ENCODE results near the gene PIEZO1. TPM values are rescaled to one million over a fixed set of nuclear protein-coding genes. Genes with fewer than 3 reads are reported as not detected.

PIEZO1 gene, protein sequence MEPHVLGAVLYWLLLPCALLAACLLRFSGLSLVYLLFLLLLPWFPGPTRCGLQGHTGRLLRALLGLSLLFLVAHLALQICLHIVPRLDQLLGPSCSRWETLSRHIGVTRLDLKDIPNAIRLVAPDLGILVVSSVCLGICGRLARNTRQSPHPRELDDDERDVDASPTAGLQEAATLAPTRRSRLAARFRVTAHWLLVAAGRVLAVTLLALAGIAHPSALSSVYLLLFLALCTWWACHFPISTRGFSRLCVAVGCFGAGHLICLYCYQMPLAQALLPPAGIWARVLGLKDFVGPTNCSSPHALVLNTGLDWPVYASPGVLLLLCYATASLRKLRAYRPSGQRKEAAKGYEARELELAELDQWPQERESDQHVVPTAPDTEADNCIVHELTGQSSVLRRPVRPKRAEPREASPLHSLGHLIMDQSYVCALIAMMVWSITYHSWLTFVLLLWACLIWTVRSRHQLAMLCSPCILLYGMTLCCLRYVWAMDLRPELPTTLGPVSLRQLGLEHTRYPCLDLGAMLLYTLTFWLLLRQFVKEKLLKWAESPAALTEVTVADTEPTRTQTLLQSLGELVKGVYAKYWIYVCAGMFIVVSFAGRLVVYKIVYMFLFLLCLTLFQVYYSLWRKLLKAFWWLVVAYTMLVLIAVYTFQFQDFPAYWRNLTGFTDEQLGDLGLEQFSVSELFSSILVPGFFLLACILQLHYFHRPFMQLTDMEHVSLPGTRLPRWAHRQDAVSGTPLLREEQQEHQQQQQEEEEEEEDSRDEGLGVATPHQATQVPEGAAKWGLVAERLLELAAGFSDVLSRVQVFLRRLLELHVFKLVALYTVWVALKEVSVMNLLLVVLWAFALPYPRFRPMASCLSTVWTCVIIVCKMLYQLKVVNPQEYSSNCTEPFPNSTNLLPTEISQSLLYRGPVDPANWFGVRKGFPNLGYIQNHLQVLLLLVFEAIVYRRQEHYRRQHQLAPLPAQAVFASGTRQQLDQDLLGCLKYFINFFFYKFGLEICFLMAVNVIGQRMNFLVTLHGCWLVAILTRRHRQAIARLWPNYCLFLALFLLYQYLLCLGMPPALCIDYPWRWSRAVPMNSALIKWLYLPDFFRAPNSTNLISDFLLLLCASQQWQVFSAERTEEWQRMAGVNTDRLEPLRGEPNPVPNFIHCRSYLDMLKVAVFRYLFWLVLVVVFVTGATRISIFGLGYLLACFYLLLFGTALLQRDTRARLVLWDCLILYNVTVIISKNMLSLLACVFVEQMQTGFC (N-terminal part only)
- 240 and 255 TPM in 2 replicates for total RNA-seq

DNA sequence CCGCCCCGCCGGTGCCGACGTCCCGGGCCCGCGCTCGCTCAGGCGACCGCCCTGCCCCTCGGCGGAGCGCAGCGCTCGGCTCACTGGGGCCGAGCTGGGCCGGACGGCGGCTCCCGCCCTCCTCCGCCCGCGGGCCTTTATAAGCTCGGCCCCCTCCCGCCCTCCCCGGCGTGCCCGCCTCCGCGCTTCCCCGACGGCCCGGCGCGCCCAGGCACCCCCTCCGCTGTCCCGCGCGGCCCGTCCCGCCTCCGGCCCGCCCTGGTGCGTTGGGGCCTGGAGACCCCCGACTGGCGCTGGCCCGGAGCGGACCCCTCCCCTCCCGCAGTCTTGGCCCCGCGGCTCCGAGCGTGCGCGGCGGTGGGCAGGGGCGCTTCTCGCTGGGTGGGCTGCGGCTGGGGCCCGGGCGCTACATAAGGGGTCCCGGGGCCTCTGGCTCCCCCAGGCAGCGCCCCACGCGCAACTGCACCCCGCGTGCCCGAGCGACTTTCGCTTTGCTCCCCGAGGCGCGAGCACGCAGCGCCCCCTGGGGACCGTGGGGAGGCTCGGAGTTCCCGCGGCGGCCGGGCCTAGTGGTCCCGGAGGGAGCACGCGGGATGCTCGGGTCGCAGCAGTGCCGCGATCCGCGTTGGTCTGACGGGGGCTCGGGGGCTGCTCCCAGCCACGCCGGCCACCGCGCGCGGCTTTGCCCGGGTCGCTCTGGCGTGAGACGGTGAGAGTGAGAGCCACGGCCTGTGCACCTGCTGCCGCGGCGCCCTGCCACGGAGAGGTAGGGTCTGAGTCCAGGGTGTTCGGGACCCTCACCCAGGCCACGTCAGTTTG lies at the start of gene PIEZO1:
PIEZO1 (minus strand) TSS at position 115 of the 819 bp plus-strand sequence. CDS start 256 bp downstream, outside the sequence.
- intact Hi-C loops (cut with micrococcal nuclease) = loop anchor here (2.0 to 10.0 kb wide), 5 partner anchors 41 to 709 kb away; partner anchors contain the start of genes ANKRD11, ZC3H18 and ZFPM1
- Mint-ChIP-seq H3K36me3 (ENCODE audit: low read depth) (peaks cover 7% of the 10 kb centered on the region), H3K27ac (peak within 1 kb of the TSS; percentile 80)

DNA sequence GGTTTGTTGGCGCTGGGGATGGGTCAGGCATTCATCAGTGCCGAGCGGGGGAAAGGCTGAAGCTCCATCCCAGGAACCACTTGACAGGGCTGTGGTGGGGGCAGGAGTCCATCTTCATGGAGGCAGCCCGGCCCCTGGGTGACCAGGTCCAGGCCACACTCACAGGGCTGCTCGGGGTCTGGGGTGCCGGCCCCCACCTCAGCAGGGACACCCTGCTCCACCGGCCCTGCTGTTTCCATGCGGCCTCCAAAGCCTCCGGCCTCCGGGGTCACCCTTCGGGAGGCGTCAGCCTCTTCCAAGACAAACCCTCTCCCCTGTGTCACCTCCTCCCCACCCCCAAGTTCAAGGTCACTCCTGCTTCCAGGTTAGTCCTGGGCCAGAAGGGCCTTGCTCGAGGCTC lies 49.6 kb upstream of the PIEZO1 start:
- no peaks in the 10 kb centered on the region for H3K4me1 Mint-ChIP-seq (ENCODE audit: low read depth)
- no peak for DNase-seq (ENCODE audit: low spot score)
- no peak overlapping the region for H3K4me3 Mint-ChIP-seq (ENCODE audit: low read depth)
- no peaks in the 10 kb centered on the region for H3K27me3 Mint-ChIP-seq (ENCODE audit: low read depth)
- no peaks in the 10 kb centered on the region for H3K9me3 Mint-ChIP-seq
- no peaks in the 10 kb centered on the region for H3K36me3 Mint-ChIP-seq (ENCODE audit: low read depth)
- no peak overlapping the region for H3K27ac Mint-ChIP-seq
- intact Hi-C loops (cut with micrococcal nuclease) = no loop called here

More for the DNA sequence above, at the start of gene PIEZO1:
- DNase-seq (ENCODE audit: low spot score) = peak; percentile 71
- no peaks in the 10 kb centered on the region for H3K27me3 Mint-ChIP-seq (ENCODE audit: low read depth)
- peaks cover 40% of the 10 kb centered on the region for H3K4me1 Mint-ChIP-seq (ENCODE audit: low read depth)
- no peaks in the 10 kb centered on the region for H3K9me3 Mint-ChIP-seq
- H3K4me3 Mint-ChIP-seq (ENCODE audit: low read depth) = peak within 1 kb of the TSS; percentile 86

DNA sequence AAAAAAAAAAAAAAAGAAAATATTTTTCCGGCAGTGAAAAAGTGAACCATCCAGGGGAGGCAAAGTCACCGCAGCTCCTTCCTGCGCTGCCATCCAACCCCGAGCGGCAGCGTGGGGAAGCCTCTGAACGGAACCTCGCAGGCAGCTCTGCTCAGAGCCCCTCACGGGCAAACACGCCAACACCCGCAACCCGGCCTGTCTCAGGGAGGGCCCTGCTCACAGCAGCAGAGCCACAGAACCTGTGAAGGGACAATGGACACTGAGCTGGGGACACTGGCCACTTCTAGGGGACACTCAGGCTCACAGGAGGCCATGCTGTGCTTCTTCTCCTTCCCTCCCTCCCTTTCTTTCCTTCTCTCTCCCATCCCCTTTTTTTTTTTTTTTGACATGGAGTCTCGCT lies 48.1 kb upstream of the PIEZO1 start:
- no peaks in the 10 kb centered on the region for H3K27me3 Mint-ChIP-seq (ENCODE audit: low read depth)
- H3K4me3 Mint-ChIP-seq (ENCODE audit: low read depth) = no peak overlapping the region
- H3K4me1 Mint-ChIP-seq (ENCODE audit: low read depth) = no peaks in the 10 kb centered on the region
- H3K36me3 Mint-ChIP-seq (ENCODE audit: low read depth) = no peaks in the 10 kb centered on the region
- no peaks in the 10 kb centered on the region for H3K9me3 Mint-ChIP-seq
- intact Hi-C loops (cut with micrococcal nuclease) = no loop called here
- DNase-seq (ENCODE audit: low spot score) = no peak
- H3K27ac Mint-ChIP-seq = no peak overlapping the region

DNA sequence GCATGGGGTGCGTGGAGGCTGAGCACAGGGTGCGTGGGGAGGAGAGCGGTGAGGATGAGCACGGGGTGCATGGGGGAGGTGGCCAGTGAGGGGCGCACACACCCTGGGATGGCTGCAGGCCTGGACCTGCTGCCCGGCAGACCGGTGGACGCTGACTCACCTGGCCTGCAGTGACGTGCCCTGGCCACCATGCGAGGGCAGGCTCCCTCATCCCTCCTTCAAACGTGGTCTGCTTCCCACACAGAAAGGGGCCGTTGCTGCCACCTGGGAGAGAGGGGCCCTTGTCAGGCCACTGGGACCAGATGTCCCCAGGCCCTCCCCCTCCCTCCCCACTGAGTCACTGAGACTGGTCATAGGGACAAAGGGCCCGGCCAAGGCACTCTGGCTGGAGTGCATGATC lies 46.8 kb upstream of the PIEZO1 start:
- intact Hi-C loops (cut with micrococcal nuclease) = no loop called here
- DNase-seq (ENCODE audit: low spot score) = no peak
- H3K9me3 Mint-ChIP-seq = no peaks in the 10 kb centered on the region
- no peaks in the 10 kb centered on the region for H3K36me3 Mint-ChIP-seq (ENCODE audit: low read depth)
- no peaks in the 10 kb centered on the region for H3K4me1 Mint-ChIP-seq (ENCODE audit: low read depth)
- H3K27ac Mint-ChIP-seq = no peak overlapping the region
- no peaks in the 10 kb centered on the region for H3K27me3 Mint-ChIP-seq (ENCODE audit: low read depth)
- no peak overlapping the region for H3K4me3 Mint-ChIP-seq (ENCODE audit: low read depth)

GRCh38 chr16:88830783-88831182 lies 45.8 kb upstream of the PIEZO1 start:
- no peaks in the 10 kb centered on the region for H3K36me3 Mint-ChIP-seq (ENCODE audit: low read depth)
- H3K27me3 Mint-ChIP-seq (ENCODE audit: low read depth) = no peaks in the 10 kb centered on the region
- no peak overlapping the region for H3K4me3 Mint-ChIP-seq (ENCODE audit: low read depth)
- no peaks in the 10 kb centered on the region for H3K4me1 Mint-ChIP-seq (ENCODE audit: low read depth)
- H3K27ac Mint-ChIP-seq = no peak overlapping the region
- intact Hi-C loops (cut with micrococcal nuclease) = no loop called here
- no peak for DNase-seq (ENCODE audit: low spot score)
- H3K9me3 Mint-ChIP-seq = no peaks in the 10 kb centered on the region

DNA sequence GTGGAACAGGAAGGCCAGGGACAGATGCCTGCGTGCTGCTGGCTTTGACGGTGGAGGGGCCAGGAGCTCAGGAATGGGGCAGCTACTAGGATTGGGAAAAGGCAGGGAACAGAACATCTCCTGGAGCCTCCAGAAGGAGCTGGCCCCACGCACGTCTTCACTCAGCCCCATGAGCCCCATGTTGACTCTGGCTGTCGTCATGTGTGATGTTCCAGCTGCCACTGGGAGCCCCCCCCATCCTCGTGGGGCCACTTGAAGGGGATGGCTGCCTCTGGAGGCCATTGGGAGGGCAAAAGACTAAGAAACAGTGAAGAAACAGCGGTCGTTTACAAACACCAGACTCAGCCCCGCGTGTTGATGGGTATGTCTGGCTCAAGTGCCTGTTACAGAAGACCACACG lies 45.2 kb upstream of the PIEZO1 start:
- Mint-ChIP-seq H3K9me3 (no peaks in the 10 kb centered on the region), H3K4me3 (ENCODE audit: low read depth) (no peak overlapping the region), H3K36me3 (ENCODE audit: low read depth) (no peaks in the 10 kb centered on the region), H3K27me3 (ENCODE audit: low read depth) (no peaks in the 10 kb centered on the region), H3K27ac (no peak overlapping the region), H3K4me1 (ENCODE audit: low read depth) (no peaks in the 10 kb centered on the region)
- intact Hi-C loops (cut with micrococcal nuclease) = no loop called here
- DNase-seq (ENCODE audit: low spot score) = no peak

- Mint-ChIP-seq H3K4me3 (ENCODE audit: low read depth) (no peak overlapping the region), H3K27me3 (ENCODE audit: low read depth) (no peaks in the 10 kb centered on the region), H3K4me1 (ENCODE audit: low read depth) (no peaks in the 10 kb centered on the region), H3K9me3 (no peaks in the 10 kb centered on the region), H3K27ac (no peak overlapping the region), H3K36me3 (ENCODE audit: low read depth) (no peaks in the 10 kb centered on the region)
- intact Hi-C loops (cut with micrococcal nuclease) = no loop called here
- no peak for DNase-seq (ENCODE audit: low spot score)
These were observed 43.7 kb upstream of the PIEZO1 start for GRCh38 chr16:88828711-88829110.

DNA sequence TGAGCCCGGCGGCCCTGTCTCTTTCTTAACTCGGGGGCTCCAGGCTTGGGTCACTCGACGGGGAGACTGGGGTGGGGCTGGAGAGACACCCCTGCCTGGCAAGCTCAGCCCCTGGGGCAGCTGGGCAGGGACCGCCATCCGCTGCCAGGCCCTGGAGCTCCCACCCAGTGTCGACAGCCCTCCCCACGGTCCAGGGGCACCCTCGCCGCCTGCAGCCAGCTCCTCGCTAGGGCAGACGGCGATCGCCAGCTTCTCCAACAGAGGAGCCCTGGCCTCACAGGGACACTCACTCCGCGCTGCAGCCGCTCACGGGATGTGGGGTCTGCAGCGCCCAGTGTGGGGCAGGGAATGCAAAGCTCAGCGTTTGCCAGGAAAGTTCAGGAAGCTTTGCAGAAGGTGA lies 42.7 kb upstream of the PIEZO1 start:
- no peak for DNase-seq (ENCODE audit: low spot score)
- no peaks in the 10 kb centered on the region for H3K4me1 Mint-ChIP-seq (ENCODE audit: low read depth)
- no peak overlapping the region for H3K27ac Mint-ChIP-seq
- no peak overlapping the region for H3K4me3 Mint-ChIP-seq (ENCODE audit: low read depth)
- no peaks in the 10 kb centered on the region for H3K36me3 Mint-ChIP-seq (ENCODE audit: low read depth)
- no peaks in the 10 kb centered on the region for H3K27me3 Mint-ChIP-seq (ENCODE audit: low read depth)
- H3K9me3 Mint-ChIP-seq = no peaks in the 10 kb centered on the region
- intact Hi-C loops (cut with micrococcal nuclease) = no loop called here

- no peak overlapping the region for H3K4me3 Mint-ChIP-seq (ENCODE audit: low read depth)
- H3K4me1 Mint-ChIP-seq (ENCODE audit: low read depth) = no peaks in the 10 kb centered on the region
- H3K36me3 Mint-ChIP-seq (ENCODE audit: low read depth) = no peaks in the 10 kb centered on the region
- no peak for DNase-seq (ENCODE audit: low spot score)
- no peak overlapping the region for H3K27ac Mint-ChIP-seq
- H3K27me3 Mint-ChIP-seq (ENCODE audit: low read depth) = no peaks in the 10 kb centered on the region
- no peaks in the 10 kb centered on the region for H3K9me3 Mint-ChIP-seq
- intact Hi-C loops (cut with micrococcal nuclease) = no loop called here
These were observed 41.2 kb upstream of the PIEZO1 start for GRCh38 chr16:88826070-88826840.

DNA sequence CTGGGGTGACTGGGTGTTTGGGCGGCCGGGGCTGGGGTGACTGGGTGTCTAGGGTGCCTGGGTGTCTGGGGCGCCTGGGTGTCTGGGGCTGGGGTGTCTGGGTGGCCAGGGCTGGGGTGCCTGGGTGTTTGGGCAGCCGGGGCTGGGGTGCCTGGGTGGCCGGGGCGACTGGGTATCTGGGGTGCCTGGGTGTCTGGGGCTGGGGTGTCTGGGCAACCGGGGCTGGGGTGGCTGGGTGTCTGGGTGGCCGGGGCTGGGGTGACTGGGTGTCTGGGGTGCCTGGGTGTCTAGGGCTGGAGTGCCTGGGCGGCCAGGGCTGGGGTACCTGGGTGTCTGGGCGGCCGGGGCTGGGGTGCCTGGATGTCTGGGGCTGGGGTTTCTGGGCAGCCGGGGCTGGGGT lies 40.1 kb upstream of the PIEZO1 start:
- Mint-ChIP-seq H3K4me1 (ENCODE audit: low read depth) (no peaks in the 10 kb centered on the region), H3K9me3 (no peaks in the 10 kb centered on the region), H3K36me3 (ENCODE audit: low read depth) (no peaks in the 10 kb centered on the region), H3K27ac (no peak overlapping the region), H3K27me3 (ENCODE audit: low read depth) (no peaks in the 10 kb centered on the region), H3K4me3 (ENCODE audit: low read depth) (no peak overlapping the region)
- DNase-seq (ENCODE audit: low spot score) = no peak
- intact Hi-C loops (cut with micrococcal nuclease) = no loop called here

- no peaks in the 10 kb centered on the region for H3K9me3 Mint-ChIP-seq
- no peaks in the 10 kb centered on the region for H3K4me1 Mint-ChIP-seq (ENCODE audit: low read depth)
- no peak overlapping the region for H3K4me3 Mint-ChIP-seq (ENCODE audit: low read depth)
- DNase-seq (ENCODE audit: low spot score) = no peak
- H3K27me3 Mint-ChIP-seq (ENCODE audit: low read depth) = no peaks in the 10 kb centered on the region
- no peak overlapping the region for H3K27ac Mint-ChIP-seq
- intact Hi-C loops (cut with micrococcal nuclease) = no loop called here
- no peaks in the 10 kb centered on the region for H3K36me3 Mint-ChIP-seq (ENCODE audit: low read depth)
These were observed 39.4 kb upstream of the PIEZO1 start for GRCh38 chr16:88824256-88825077.
